Glutamatergic neuron (in vitro differentiated cells): Measurements from ENCODE around the gene MB. TPM values are rescaled to one million over a fixed set of nuclear protein-coding genes. Genes with fewer than 3 reads are reported as not detected.

Source experiments
- DNase-seq: peaks from one replicate; pipeline ENCODE4 v3.0.0; 2022
- H3K27ac Mint-ChIP-seq: one replicate; pipeline ENCODE4 v1.8.0; 2020; ENCODE audit warnings: mild to moderate bottlenecking, mixed read lengths, inconsistent platforms; ENCODE audit not compliant: unreplicated experiment
- H3K27me3 Mint-ChIP-seq: one replicate; pipeline ENCODE4 v1.8.0; 2020; ENCODE audit warnings: mild to moderate bottlenecking, moderate library complexity, mixed read lengths, inconsistent platforms; ENCODE audit not compliant: unreplicated experiment
- H3K36me3 Mint-ChIP-seq: one replicate; pipeline ENCODE4 v1.8.0; 2020; ENCODE audit warnings: mild to moderate bottlenecking, mixed read lengths, inconsistent platforms; ENCODE audit not compliant: unreplicated experiment
- H3K4me1 Mint-ChIP-seq: one replicate; pipeline ENCODE4 v1.8.0; 2020; ENCODE audit warnings: mild to moderate bottlenecking, low read depth, mixed read lengths, inconsistent platforms; ENCODE audit not compliant: unreplicated experiment
- H3K4me3 Mint-ChIP-seq: one replicate; pipeline ENCODE4 v1.8.0; 2020; ENCODE audit warnings: mild to moderate bottlenecking, mixed read lengths, inconsistent platforms; ENCODE audit not compliant: unreplicated experiment
- H3K9me3 Mint-ChIP-seq: one replicate; pipeline ENCODE4 v1.8.0; 2020; ENCODE audit warnings: mild to moderate bottlenecking, moderate library complexity, mixed read lengths, inconsistent platforms; ENCODE audit not compliant: unreplicated experiment
- CTCF ChIP-seq: fragments of 200-600 bp; sonication (generic); IDR thresholded peaks from one replicate; pipeline ENCODE4 v1.5.0; 2021; ENCODE audit not compliant: partially characterized antibody, unreplicated experiment
- total RNA-seq: library from RNA; stranded (reverse); fragmentation: NEBNext Ultra II Directional; extraction: Animal tissue kit (Norgen Biotek cat#: 25700); gene quantifications from one replicate; pipeline ENCODE4 v1.2.1, GENCODE V29; 2021; ENCODE audit not compliant: unreplicated experiment

Gene MB
- total RNA-seq, 1 donor from 2014 or later = not detected

- no peak for TF ChIP-seq CTCF
- Mint-ChIP-seq H3K9me3 (peaks cover 16% of the 10 kb centered on the region), H3K27ac (no peak overlapping the region), H3K27me3 (peaks cover 10% of the 10 kb centered on the region), H3K4me1 (peaks cover 18% of the 10 kb centered on the region), H3K4me3 (no peak overlapping the region), H3K36me3 (no peaks in the 10 kb centered on the region)
- no peak for DNase-seq
Measured at GRCh38 chr22:35601743-35602615, 15.2 kb downstream of the MB start.

- no peak for TF ChIP-seq CTCF
- H3K4me1 Mint-ChIP-seq = peaks cover 13% of the 10 kb centered on the region
- no peak overlapping the region for H3K27ac Mint-ChIP-seq
- peaks cover 12% of the 10 kb centered on the region for H3K9me3 Mint-ChIP-seq
- no peak overlapping the region for H3K4me3 Mint-ChIP-seq
- DNase-seq = no peak
- H3K36me3 Mint-ChIP-seq = no peaks in the 10 kb centered on the region
- H3K27me3 Mint-ChIP-seq = peaks cover 4% of the 10 kb centered on the region
Measured at GRCh38 chr22:35601013-35601580, 16.0 kb downstream of the MB start.

- no peak overlapping the region for H3K27ac Mint-ChIP-seq
- DNase-seq = no peak
- peaks cover 9% of the 10 kb centered on the region for H3K9me3 Mint-ChIP-seq
- H3K27me3 Mint-ChIP-seq = peaks cover 2% of the 10 kb centered on the region
- no peaks in the 10 kb centered on the region for H3K36me3 Mint-ChIP-seq
- no peak overlapping the region for H3K4me3 Mint-ChIP-seq
- no peak for TF ChIP-seq CTCF
- H3K4me1 Mint-ChIP-seq = peaks cover 8% of the 10 kb centered on the region
Measured at GRCh38 chr22:35600476-35600875, 16.7 kb downstream of the MB start.

GRCh38 chr22:35599364-35599763 is 17.8 kb downstream of the MB start:
- DNase-seq = no peak
- no peaks in the 10 kb centered on the region for H3K36me3 Mint-ChIP-seq
- no peaks in the 10 kb centered on the region for H3K4me1 Mint-ChIP-seq
- no peak overlapping the region for H3K27ac Mint-ChIP-seq
- no peak for TF ChIP-seq CTCF
- peaks cover 3% of the 10 kb centered on the region for H3K9me3 Mint-ChIP-seq
- H3K27me3 Mint-ChIP-seq = peaks cover 2% of the 10 kb centered on the region
- H3K4me3 Mint-ChIP-seq = no peak overlapping the region

GRCh38 chr22:35598396-35598710 is 18.8 kb downstream of the MB start:
- H3K9me3 Mint-ChIP-seq = no peaks in the 10 kb centered on the region
- TF ChIP-seq CTCF = no peak
- no peaks in the 10 kb centered on the region for H3K36me3 Mint-ChIP-seq
- peaks cover 5% of the 10 kb centered on the region for H3K4me1 Mint-ChIP-seq
- DNase-seq = no peak
- no peak overlapping the region for H3K4me3 Mint-ChIP-seq
- peaks cover 2% of the 10 kb centered on the region for H3K27me3 Mint-ChIP-seq
- H3K27ac Mint-ChIP-seq = no peak overlapping the region
